Measurements from ENCODE around the gene NFE2L2. TPM values are rescaled to one million over a fixed set of nuclear protein-coding genes. Genes with fewer than 3 reads are reported as not detected.

The NFE2L2 gene
- total and polyA plus RNA-seq, 9 of the 15 experiments (the other 6 are each of a cell fraction or from before 2014, with no cell fraction given): 29.3 to 120 (median 59.3) TPM

DNA sequence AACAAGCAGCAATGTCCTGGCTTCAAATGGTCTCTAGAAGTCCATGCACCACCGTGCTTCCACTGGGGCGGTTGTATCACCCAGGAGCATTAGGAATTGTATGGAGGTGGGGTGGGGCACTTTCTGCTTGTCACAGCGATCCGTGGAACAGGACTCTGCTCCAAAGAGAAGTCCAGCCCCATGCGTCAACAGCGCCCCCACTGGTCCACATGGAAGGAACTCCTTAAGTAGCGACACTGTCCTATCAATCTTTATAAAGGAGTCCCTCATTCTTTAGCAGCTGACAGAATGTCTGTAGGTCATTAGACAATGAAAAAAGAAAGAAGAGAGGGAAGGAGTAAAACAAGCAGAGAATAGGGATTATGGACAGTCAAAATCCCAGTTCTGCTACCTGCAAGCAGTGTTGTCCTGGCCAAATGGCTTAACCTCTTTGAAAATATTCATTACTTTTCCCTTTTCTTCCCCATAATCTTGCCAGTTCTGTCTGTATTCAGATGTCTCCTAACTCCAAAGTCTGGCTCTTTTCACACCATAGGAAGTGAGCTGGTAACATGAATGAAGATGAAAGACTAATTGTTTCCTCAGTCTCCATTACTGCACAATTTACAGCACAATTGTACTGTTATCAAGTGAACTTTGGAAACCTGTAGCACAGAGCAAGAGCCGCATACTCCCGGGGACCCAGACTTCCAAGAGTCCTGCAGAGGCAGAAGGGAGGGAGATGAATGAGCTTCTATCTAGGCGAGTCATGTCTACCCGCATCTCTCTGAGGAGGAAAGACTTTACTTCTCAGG is 9.9 kb downstream of the NFE2L2 start (continued):
- TF ChIP-seq, protein P1, sequence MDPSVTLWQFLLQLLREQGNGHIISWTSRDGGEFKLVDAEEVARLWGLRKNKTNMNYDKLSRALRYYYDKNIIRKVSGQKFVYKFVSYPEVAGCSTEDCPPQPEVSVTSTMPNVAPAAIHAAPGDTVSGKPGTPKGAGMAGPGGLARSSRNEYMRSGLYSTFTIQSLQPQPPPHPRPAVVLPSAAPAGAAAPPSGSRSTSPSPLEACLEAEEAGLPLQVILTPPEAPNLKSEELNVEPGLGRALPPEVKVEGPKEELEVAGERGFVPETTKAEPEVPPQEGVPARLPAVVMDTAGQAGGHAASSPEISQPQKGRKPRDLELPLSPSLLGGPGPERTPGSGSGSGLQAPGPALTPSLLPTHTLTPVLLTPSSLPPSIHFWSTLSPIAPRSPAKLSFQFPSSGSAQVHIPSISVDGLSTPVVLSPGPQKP (CRISPR knock-in tag; IDR thresholded peaks at IDR 0.05): no peak
- no peak for TF ChIP-seq ZNF165 (CRISPR knock-in tag; IDR thresholded peaks at IDR 0.05; ENCODE audit: borderline replicate concordance)
- TF ChIP-seq ZNF133 (CRISPR knock-in tag; IDR thresholded peaks at IDR 0.05): no peak
- no peak for TF ChIP-seq CAMTA2 (CRISPR knock-in tag; conservative IDR thresholded peaks at IDR 0.05)
- TF ChIP-seq, protein P2, sequence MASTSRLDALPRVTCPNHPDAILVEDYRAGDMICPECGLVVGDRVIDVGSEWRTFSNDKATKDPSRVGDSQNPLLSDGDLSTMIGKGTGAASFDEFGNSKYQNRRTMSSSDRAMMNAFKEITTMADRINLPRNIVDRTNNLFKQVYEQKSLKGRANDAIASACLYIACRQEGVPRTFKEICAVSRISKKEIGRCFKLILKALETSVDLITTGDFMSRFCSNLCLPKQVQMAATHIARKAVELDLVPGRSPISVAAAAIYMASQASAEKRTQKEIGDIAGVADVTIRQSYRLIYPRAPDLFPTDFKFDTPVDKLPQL (IDR thresholded peaks at IDR 0.05; ENCODE audit: extremely low read depth, insufficient read length): no peak
- TF ChIP-seq JUND (IDR thresholded peaks at IDR 0.05; ENCODE audit: borderline replicate concordance, low read depth, low read length): peak; percentile 58
- peak; percentile 64; the same call in 2 of the 3 replicates for TF ChIP-seq JUND (tag; IDR thresholded peaks at IDR 0.05; ENCODE audit: borderline replicate concordance, low read depth, low read length)
- TF ChIP-seq EZH2 (IDR thresholded peaks at IDR 0.05; ENCODE audit: borderline replicate concordance, low read depth, low read length): no peak
- TF ChIP-seq SMAD3 (CRISPR knock-in tag; conservative IDR thresholded peaks at IDR 0.05): no peak
- peak; percentile 45; the same call in 1 of the 2 replicates for TF ChIP-seq CHAMP1 (IDR thresholded peaks at IDR 0.05)
- TF ChIP-seq RCOR1 (IDR thresholded peaks at IDR 0.05; ENCODE audit: borderline replicate concordance in 1 of 2, low read depth in 2 of 2, low read length in 2 of 2): peak in 1 of 2 experiments; percentile 62; a peak in 1 of 4 replicates
- no peak for TF ChIP-seq SMARCA5 (IDR thresholded peaks at IDR 0.05)
- TF ChIP-seq ZNF695 (CRISPR knock-in tag; IDR thresholded peaks at IDR 0.05): no peak
- TF ChIP-seq, protein P3, sequence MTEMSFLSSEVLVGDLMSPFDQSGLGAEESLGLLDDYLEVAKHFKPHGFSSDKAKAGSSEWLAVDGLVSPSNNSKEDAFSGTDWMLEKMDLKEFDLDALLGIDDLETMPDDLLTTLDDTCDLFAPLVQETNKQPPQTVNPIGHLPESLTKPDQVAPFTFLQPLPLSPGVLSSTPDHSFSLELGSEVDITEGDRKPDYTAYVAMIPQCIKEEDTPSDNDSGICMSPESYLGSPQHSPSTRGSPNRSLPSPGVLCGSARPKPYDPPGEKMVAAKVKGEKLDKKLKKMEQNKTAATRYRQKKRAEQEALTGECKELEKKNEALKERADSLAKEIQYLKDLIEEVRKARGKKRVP (CRISPR knock-in tag; IDR thresholded peaks at IDR 0.05): no peak
- no peak for TF ChIP-seq WHSC1 (IDR thresholded peaks at IDR 0.05; ENCODE audit: low read length)
- TF ChIP-seq ARID1B (IDR thresholded peaks at IDR 0.05): peak; percentile 26
- TF ChIP-seq, protein P4, sequence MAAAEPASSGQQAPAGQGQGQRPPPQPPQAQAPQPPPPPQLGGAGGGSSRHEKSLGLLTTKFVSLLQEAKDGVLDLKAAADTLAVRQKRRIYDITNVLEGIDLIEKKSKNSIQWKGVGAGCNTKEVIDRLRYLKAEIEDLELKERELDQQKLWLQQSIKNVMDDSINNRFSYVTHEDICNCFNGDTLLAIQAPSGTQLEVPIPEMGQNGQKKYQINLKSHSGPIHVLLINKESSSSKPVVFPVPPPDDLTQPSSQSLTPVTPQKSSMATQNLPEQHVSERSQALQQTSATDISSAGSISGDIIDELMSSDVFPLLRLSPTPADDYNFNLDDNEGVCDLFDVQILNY (CRISPR knock-in tag; IDR thresholded peaks at IDR 0.05): no peak

Measured in K562 (cell line).